Stimulated activated CD4-positive, alpha-beta T cell treated with anti-CD3 and anti-CD28 coated beads, Interleukin-1b, Interleukin-23, amount 100 ng/mL, for 4 hours (primary cell): ENCODE measurements around the gene OPN1MW3.
"Not testable (repeated sequence)": the region's sequence is repeated elsewhere in the genome, so short reads cannot be mapped to it uniquely, and the experiment has no call there.

Experiments used
- DNase-seq, 2 donors: peaks; one replicate each; pipeline ENCODE4 v3.0.0-alpha.2; 2020; ENCODE audit warnings: low read depth in 2 of 2

OPN1MW3 gene

DNA sequence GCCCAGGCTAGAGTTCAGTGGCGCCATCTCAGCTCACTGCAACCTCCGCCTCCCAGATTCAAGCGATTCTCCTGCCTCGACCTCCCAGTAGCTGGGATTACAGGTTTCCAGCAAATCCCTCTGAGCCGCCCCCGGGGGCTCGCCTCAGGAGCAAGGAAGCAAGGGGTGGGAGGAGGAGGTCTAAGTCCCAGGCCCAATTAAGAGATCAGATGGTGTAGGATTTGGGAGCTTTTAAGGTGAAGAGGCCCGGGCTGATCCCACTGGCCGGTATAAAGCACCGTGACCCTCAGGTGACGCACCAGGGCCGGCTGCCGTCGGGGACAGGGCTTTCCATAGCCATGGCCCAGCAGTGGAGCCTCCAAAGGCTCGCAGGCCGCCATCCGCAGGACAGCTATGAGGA, at the start of gene OPN1MW3:
Gene OPN1MW3, plus strand, starts transcription at position 301 of the 400 bp plus-strand sequence. Its CDS starts 38 bp downstream, at position 339.
- not testable (repeated sequence) for DNase-seq

DNA sequence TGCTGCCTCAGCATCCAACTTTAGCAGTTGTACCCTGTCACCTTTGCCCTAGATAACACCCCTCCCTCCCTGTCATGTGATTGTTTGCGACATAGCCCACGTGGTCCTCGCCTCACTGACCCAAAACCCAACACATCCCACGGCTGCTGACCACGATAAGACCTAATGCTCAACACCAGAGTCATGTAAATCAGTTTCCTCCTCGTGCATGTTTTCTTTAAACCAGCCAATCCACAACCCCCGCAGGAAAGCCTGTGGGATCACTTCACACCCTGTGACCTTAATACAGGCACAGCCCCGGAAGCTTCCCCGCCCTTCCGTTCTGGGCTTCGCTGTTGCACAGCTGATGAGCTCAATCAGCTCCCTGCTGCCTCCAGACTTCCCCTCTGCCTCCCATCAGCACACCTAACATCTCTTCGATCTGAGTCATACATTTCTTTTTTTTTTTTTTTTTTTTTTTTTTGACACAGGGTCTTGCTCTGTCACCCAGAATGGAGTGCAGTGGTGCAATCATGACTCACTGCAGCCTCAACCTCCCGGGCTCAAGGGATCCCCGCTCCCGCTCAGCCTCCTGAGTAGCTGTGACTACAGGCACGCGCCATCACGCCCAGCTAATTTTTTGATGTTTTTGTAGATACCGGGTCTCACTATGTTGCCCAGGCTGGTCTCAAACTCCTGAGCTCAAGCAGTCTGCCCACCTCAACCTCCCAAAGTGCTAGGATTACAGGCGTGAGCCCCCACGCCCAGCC, 47.5 kb upstream of the OPN1MW3 start:
- DNase-seq: not testable (repeated sequence)

DNA sequence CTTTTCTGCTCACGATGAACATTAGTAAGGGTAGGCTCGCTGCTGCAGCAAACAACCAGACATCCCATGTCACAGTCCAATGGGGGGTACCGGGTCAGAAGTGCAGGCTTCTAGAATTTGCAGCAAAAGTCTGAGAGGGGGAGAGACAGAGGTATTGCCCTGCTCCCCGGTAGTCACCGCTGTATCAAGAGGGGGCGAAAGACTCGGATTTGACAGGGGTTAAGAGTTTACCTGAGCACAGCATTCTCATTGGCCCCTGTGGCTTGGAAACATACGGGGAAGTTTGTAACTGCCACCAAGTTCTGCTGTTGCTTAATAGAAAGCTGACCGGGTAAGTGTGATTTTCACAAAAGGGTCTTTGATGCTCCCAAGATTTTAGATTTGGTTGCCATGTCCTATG, 46.3 kb upstream of the OPN1MW3 start:
- DNase-seq: not testable (repeated sequence)

DNA sequence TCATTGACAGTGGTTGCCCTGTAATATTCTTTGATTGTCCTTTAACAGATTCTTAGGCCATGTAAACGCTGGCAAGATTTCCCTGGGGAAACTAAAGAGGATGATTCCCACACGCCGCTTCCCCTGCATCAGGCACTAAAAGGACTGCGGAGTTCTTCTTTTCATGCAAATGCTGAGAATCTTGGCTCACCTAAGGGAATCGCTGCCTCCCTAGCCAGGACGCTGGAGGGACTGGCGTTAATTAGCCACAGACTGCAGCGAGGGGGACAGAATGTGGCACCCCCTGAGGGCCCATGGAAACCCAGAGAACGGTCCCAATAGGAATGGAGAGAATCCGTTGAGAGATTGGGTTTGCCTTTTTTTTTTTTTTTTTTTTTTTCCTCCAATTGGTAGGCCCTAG, 45.9 kb upstream of the OPN1MW3 start:
- not testable (repeated sequence) for DNase-seq

DNA sequence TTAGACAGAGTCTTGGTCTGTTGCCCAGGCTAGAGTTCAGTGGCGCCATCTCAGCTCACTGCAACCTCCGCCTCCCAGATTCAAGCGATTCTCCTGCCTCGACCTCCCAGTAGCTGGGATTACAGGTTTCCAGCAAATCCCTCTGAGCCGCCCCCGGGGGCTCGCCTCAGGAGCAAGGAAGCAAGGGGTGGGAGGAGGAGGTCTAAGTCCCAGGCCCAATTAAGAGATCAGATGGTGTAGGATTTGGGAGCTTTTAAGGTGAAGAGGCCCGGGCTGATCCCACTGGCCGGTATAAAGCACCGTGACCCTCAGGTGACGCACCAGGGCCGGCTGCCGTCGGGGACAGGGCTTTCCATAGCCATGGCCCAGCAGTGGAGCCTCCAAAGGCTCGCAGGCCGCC, 37.9 kb upstream of the OPN1MW3 start, which contains the start of gene OPN1MW2:
Gene OPN1MW2, plus strand, starts transcription at position 301 of the 400 bp plus-strand sequence. Its CDS starts 60 bp downstream, at position 361.
- DNase-seq: not testable (repeated sequence)

DNA sequence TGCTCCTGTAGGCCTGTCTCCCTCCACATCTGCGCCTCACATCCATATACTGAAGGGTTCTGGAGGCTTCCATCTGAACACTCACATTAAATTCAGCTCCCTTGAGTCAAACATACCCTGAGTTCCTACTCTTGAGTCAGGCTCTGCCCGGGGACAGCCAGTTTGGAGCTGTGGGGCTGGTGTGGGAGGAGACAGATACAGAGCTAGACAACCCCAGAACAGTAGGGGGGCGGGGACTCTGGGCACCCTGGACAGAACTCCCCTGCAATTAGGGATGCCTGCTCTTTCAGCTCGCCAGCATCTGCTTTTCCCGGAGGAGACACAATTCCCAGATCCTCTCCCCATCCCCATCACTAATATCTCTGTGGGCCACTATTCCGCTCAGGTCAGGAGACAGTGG, 32.1 kb upstream of the OPN1MW3 start:
- DNase-seq: not testable (repeated sequence)

DNA sequence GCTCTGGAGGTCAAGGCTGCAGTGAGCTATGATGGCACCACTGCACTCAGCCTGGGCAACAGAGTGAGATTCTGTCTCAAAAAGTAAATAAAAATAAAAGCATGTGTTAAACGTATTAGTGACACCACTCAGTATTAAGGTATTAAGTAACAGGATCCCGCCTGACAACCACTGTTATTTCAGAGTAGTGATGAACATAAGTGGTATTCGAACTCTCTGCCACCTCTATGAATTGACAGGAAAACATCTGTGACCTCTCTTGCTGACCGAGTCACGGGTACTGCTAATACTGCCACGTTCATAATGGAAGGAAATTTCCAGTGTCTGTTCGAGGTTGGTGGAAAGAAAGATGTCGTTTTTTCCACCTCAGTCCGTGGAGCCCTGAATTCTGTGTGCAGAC, 30.7 kb upstream of the OPN1MW3 start:
- DNase-seq: not testable (repeated sequence)

DNA sequence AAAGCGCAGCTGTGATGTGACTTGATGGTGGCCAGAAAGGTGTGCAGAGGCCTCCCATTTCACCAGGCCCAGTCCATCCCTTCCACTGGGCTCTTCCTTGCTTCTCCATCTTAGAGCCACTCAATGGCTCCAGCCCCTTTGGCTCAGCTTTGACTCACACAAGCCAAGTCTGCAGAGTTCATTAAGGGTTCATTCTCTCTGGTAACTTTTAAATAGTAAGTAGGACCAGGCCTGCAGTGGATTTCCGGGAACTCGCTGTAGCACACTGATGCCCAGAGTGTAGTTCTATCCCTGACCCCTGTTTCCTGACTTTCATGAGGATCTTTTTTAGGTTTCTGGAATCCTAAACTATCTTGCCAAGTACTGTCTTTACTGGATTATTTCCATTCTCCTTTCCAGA, 25.9 kb upstream of the OPN1MW3 start:
- not testable (repeated sequence) for DNase-seq

DNA sequence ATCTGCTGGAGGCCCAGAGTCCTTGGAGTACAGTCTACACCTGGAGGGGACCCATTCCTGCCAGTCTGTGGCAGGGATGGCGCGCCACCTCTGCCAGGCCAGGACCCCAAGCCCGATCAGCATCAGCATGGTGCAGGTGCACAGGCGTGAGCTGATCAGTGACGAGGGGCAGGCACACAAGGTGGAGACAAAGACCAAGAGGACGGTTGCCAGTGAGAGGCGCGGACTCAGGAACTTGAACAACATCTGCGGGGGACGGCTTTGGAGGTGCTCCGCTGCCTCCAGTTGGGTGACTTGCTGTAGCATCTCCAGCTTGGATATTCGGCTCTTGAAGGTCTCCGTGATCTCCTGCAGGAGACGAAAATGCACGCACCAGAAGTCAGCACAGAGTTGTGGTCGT, 23.8 kb upstream of the OPN1MW3 start:
- DNase-seq: not testable (repeated sequence)

DNA sequence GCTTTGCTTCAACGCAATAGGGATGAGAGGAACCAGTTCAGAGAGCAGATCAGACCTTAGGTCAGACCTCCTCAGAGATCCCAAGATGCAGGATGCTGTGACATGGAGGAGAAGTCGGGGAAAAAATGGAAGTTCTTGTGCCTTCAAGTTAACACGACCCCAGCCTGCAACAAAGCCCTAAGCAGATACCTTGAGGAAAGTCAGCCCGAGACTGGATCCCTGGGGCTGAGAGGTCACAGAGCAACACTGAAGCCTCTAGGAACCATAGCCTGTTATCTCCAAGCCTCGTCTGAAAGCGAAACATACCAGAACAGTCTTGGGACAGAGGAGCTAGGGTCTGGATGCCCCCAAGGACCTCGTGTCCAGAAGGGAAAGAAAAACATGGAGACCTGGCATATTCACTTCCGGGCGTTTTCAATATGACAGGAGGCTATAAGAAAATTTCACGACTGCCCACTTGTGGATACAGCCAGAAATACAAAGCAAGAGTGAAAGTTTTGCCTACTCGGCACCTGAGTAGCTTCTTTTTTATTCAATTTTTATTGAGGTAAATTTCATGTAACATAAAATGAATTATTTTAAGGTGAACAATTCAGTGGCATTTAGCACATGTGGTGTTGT, 18.3 kb upstream of the OPN1MW3 start:
- DNase-seq: not testable (repeated sequence)

DNA sequence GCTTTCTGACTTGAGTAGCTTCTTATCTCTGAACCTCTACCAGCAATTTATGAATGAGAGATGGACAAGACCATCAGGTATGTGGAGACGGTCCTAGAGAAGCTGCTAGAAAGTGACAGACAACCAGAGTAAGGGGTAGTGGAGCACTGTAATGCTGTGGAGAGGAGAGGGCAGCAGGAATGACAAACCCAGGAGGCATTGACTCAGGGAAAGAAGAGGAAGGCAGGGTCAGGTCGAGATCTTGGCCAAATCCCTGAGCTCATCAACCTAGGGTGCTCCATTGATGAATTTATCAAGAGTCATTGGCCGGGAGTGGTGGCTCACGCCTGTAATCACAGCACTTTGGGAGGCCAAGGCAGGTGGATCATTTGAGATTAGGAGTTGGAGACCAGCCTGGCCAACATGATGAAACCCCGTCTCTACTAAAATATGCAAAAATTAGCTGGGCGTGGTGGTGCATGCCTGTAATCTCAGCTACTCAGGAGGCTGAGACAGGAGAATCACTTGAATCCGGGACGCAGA, 17.3 kb upstream of the OPN1MW3 start:
- DNase-seq: not testable (repeated sequence)

DNA sequence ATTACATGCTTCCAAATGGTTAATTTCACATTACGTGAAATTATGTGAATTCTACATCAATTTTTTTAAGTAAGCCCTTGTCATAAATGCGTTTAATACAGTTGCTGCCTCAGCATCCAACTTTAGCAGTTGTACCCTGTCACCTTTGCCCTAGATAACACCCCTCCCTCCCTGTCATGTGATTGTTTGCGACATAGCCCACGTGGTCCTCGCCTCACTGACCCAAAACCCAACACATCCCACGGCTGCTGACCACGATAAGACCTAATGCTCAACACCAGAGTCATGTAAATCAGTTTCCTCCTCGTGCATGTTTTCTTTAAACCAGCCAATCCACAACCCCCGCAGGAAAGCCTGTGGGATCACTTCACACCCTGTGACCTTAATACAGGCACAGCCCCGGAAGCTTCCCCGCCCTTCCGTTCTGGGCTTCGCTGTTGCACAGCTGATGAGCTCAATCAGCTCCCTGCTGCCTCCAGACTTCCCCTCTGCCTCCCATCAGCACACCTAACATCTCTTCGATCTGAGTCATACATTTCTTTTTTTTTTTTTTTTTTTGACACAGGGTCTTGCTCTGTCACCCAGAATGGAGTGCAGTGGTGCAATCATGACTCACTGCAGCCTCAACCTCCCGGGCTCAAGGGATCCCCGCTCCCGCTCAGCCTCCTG, 9.9 kb upstream of the OPN1MW3 start:
- not testable (repeated sequence) for DNase-seq

DNA sequence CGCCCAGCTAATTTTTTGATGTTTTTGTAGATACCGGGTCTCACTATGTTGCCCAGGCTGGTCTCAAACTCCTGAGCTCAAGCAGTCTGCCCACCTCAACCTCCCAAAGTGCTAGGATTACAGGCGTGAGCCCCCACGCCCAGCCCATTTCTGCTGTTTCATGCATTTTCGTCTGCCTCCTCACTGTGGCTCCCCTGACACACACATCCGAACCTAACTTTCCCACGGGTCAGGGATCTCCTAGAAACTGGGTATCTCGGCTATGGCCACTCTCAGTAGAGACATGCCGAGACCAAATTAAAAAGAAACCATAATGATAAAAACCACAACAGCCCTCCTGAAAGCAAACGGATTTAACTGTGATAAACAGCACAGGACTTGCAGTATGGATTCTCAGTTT, 9.3 kb upstream of the OPN1MW3 start:
- DNase-seq: not testable (repeated sequence)

DNA sequence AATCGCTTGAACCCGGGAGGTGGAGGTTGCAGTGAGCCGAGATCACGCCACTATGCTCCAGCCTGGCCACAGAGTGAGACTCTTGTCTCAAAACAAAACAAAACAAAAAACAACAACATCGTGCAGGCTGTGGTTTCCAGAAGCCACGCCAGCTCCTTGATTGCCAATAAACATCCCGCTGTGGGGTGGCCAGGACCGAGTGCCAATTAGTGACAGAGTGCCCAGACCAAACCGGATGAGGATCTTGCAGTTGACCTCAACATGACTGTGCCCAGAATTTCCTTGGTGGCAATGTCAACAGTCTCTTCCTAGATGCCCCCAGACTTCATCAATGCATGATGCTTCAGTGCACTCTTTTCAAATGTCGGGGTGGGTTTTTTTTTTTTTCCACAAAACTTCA, 1.3 kb downstream of the OPN1MW3 start:
- DNase-seq: not testable (repeated sequence)

DNA sequence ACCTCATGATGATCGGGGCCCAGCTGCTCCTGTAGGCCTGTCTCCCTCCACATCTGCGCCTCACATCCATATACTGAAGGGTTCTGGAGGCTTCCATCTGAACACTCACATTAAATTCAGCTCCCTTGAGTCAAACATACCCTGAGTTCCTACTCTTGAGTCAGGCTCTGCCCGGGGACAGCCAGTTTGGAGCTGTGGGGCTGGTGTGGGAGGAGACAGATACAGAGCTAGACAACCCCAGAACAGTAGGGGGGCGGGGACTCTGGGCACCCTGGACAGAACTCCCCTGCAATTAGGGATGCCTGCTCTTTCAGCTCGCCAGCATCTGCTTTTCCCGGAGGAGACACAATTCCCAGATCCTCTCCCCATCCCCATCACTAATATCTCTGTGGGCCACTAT, 5.7 kb downstream of the OPN1MW3 start:
- not testable (repeated sequence) for DNase-seq

DNA sequence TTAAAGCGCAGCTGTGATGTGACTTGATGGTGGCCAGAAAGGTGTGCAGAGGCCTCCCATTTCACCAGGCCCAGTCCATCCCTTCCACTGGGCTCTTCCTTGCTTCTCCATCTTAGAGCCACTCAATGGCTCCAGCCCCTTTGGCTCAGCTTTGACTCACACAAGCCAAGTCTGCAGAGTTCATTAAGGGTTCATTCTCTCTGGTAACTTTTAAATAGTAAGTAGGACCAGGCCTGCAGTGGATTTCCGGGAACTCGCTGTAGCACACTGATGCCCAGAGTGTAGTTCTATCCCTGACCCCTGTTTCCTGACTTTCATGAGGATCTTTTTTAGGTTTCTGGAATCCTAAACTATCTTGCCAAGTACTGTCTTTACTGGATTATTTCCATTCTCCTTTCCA, 11.9 kb downstream of the OPN1MW3 start:
- DNase-seq: not testable (repeated sequence)

DNA sequence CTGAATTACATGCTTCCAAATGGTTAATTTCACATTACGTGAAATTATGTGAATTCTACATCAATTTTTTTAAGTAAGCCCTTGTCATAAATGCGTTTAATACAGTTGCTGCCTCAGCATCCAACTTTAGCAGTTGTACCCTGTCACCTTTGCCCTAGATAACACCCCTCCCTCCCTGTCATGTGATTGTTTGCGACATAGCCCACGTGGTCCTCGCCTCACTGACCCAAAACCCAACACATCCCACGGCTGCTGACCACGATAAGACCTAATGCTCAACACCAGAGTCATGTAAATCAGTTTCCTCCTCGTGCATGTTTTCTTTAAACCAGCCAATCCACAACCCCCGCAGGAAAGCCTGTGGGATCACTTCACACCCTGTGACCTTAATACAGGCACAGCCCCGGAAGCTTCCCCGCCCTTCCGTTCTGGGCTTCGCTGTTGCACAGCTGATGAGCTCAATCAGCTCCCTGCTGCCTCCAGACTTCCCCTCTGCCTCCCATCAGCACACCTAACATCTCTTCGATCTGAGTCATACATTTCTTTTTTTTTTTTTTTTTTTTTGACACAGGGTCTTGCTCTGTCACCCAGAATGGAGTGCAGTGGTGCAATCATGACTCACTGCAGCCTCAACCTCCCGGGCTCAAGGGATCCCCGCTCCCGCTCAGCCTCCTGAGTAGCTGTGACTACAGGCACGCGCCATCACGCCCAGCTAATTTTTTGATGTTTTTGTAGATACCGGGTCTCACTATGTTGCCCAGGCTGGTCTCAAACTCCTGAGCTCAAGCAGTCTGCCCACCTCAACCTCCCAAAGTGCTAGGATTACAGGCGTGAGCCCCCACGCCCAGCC, 27.3 kb downstream of the OPN1MW3 start:
- not testable (repeated sequence) for DNase-seq

DNA sequence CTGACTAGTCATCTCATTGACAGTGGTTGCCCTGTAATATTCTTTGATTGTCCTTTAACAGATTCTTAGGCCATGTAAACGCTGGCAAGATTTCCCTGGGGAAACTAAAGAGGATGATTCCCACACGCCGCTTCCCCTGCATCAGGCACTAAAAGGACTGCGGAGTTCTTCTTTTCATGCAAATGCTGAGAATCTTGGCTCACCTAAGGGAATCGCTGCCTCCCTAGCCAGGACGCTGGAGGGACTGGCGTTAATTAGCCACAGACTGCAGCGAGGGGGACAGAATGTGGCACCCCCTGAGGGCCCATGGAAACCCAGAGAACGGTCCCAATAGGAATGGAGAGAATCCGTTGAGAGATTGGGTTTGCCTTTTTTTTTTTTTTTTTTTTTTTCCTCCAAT, 29.0 kb downstream of the OPN1MW3 start:
- not testable (repeated sequence) for DNase-seq

DNA sequence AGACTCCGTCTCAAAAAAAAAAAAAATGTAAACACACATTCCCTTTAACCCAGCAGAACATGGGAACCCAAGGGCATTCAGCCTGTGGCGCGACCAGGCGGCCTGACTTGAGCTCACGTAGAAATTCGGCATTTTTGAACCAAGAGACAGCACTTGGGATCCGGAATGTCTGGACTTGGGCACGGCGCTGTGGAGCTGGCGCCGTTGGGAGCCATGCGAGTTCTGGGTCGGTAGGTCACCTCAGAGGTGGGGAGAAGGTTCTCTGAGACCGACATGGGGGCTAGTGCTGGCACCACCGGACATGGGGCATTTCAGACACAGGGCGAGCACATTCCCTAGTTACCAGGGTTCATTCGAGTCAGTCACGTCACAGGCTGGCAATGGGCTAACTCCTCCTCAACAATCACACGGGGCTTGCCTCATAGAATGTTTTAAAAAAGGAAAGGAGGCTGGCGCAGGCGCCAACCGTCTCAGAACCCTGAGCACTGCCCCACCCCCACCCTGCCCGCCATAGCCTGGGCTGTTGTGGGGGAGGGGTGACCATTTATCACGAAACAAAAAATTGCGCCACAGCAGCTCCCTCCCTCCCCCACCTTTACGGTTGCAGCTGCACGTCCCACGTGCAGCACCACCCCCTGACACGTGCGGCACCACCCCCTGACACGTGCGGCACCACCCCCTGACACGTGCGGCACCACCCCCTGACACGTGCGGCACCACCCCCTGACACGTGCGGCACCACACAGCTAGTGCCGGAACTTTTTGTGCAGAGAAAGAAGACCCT, 37.6 kb downstream of the OPN1MW3 start, which contains the start of gene TEX28:
Gene TEX28, minus strand, starts transcription at position 334 of the 784 bp plus-strand sequence. CDS start 3,007 bp downstream, outside the sequence.
- DNase-seq: no peak

DNA sequence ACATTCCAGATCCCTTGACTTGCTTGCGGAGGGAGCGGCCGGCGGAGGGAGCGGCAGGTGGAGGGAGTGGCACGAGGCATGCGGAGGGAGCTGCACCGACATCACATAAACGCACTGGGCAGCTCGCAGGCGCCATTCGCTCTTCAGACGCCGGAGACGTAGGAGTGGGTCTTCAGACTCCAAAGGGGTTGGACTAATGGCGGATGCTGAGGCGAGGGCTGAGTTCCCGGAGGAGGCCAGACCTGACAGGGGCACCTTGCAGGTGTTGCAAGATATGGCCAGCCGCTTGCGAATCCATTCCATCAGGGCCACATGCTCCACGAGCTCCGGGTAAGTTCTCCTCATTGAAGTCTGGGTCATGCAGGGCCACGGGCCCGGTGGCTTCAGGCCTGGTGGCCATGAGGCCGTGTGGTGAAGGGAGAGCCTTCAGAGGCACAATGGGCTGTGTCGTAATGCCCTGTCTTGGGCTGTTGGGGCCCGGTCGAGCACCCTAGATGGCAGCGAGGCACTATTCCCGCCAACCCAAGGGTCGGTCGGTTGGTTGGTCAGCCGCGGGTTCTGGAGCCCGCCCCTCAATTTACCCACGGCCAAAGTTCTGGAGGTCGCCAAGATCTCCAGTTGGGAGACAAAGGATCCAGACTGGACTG, 38.4 kb downstream of the OPN1MW3 start, which contains the start of gene TKTL1:
Gene TKTL1, plus strand, starts transcription at position 132 of the 647 bp plus-strand sequence. Its CDS starts 65 bp downstream, at position 197.
- DNase-seq: no peak
